ENCODE measurements around the gene CYP3A5. TPM values are rescaled to one million over a fixed set of nuclear protein-coding genes. Genes with fewer than 3 reads are reported as not detected.

Gene CYP3A5
- total RNA-seq, 1 experiment from 2014 or later = not detected

DNA sequence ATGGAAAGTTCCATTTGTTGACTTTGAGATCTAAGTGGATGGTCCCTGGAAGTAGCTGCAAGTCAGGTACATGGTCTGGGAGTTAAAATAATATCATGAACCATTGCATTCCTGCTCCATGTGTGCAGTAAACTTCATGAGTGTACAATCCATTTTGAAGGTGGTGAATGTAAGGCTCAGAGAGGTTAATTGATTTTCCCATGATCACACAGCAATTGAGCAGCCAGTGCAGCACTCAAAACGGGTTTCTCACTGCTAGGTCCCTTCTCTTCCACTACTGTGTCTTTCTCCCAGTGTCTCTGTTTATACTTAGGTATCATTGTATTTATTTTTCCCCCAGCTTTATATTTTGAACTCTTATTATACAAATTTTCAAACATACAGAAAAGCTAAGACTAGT lies 53.1 kb downstream of the CYP3A5 start:
- DNase-seq = no peak
- Histone ChIP-seq H3K36me3 (peaks cover 7% of the 10 kb centered on the region), H3K4me3 (no peak overlapping the region), H3K9me3 (no peaks in the 10 kb centered on the region), H3K27me3 (no peaks in the 10 kb centered on the region)

- Histone ChIP-seq H3K4me3 (no peak overlapping the region), H3K9me3 (no peaks in the 10 kb centered on the region), H3K27me3 (no peaks in the 10 kb centered on the region), H3K36me3 (peaks cover 10% of the 10 kb centered on the region)
- no peak for DNase-seq
These were observed 53.8 kb downstream of the CYP3A5 start for GRCh38 chr7:99625961-99626360.

DNA sequence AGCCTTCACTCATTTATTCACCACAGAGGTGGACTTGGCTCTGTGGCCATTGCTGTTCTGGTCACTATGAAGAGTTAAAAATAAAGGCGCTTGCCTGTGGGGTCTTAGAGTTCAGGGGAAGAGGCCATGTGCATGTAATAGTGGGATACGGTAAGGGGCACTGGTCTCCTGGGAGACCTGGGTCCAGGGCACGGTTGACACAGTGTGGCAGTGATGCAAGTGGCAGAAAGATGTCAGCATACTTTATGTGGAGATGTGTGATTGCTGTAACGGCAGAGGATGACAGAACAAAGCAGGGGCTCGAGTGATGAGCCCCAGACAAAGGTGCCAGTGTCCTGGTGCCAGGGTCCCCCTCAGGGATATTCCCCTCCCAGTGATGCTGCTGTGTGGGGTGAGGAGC lies 54.5 kb downstream of the CYP3A5 start:
- Histone ChIP-seq H3K36me3 (peaks cover 10% of the 10 kb centered on the region), H3K9me3 (no peaks in the 10 kb centered on the region), H3K27me3 (no peaks in the 10 kb centered on the region), H3K4me3 (no peak overlapping the region)
- no peak for DNase-seq

- DNase-seq = no peak
- no peak overlapping the region for H3K4me3 ChIP-seq
- no peaks in the 10 kb centered on the region for H3K9me3 ChIP-seq
- peaks cover 15% of the 10 kb centered on the region for H3K36me3 ChIP-seq
- H3K27me3 ChIP-seq = no peaks in the 10 kb centered on the region
These were observed 55.3 kb downstream of the CYP3A5 start for GRCh38 chr7:99624484-99624883.

DNA sequence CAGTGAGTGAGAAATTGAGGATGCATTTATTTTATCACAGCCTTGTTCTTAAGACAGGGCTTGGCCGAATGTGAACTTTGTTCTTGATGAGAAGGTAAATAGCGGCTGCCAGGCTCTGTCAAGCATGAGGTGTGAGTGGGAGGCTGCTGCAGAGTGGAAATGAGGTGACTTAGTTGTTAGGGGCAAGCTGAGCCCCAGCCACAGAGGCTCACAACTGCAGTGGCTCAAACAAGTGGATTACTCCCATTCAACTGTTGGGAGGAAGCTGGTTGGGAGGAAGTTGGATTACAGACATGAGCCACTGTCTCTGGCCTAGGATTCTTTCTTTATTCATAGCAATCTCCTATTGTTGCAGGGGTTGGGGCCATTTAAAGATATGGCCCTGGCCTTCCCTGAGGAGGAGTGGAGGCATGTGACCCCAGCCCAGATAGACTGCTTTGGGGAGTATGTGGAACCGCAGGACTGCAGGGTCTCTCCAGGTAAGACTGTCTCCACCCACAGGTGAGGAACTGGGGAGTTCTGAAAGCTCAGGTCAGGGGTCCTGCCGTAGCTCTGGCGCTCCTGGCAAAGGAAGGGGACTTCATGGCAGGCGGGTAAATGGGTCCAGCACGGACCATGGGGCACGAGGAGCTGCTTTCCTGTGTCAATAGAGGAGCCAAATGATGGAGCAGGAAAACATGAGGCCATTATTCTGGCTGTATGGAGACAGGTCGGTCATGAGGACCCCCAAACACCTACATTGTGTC lies 55.9 kb downstream of the CYP3A5 start:
- no peak for DNase-seq
- peaks cover 20% of the 10 kb centered on the region for H3K36me3 ChIP-seq
- H3K9me3 ChIP-seq = no peaks in the 10 kb centered on the region

DNA sequence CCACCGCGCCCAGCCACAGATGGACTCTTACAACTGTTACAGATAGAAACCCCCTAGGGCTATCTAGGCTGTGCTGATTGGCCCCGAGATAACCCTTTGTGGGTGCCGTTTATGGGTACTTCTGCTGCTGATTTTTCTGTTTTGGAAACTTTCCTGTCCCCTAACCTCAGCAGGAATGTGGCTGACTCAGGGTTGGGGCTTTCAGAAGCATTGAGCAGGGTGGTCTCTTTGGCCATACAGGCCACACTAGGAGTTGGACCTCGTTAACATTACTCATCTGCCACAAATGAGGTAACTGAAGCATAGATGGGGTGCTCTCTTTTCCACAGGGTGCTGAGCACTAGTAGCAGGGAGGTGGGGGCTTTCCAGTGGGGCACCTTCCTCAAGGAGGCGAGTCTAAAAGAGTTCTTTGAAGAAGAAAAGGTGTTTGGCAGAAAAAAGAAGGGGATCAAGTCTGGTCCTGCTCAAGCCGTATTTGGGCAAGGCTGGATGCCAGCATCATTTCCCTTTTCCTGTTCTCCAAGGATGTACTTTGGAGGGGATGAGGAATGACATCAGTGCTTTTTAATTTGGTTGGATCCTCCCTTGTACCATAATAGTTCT lies 56.6 kb downstream of the CYP3A5 start:
- no peak overlapping the region for H3K4me3 ChIP-seq
- H3K36me3 ChIP-seq = peaks cover 24% of the 10 kb centered on the region
- no peak for DNase-seq
- H3K9me3 ChIP-seq = no peaks in the 10 kb centered on the region
- no peaks in the 10 kb centered on the region for H3K27me3 ChIP-seq

More for the DNA sequence above, 55.9 kb downstream of the CYP3A5 start:
- no peak overlapping the region for H3K4me3 ChIP-seq
- no peaks in the 10 kb centered on the region for H3K27me3 ChIP-seq

GRCh38 chr7:99622596-99622995 lies 57.2 kb downstream of the CYP3A5 start:
- H3K9me3 ChIP-seq = no peaks in the 10 kb centered on the region
- no peaks in the 10 kb centered on the region for H3K27me3 ChIP-seq
- H3K4me3 ChIP-seq = no peak overlapping the region
- peaks cover 24% of the 10 kb centered on the region for H3K36me3 ChIP-seq
- DNase-seq = no peak

- Histone ChIP-seq H3K9me3 (no peaks in the 10 kb centered on the region), H3K27me3 (no peaks in the 10 kb centered on the region), H3K4me3 (no peak overlapping the region), H3K36me3 (peaks cover 16% of the 10 kb centered on the region)
- no peak for DNase-seq
These were observed 58.5 kb downstream of the CYP3A5 start for GRCh38 chr7:99621271-99621670.

GRCh38 chr7:99619571-99620130 lies 60.1 kb downstream of the CYP3A5 start:
- peaks cover 16% of the 10 kb centered on the region for H3K36me3 ChIP-seq
- H3K27me3 ChIP-seq = no peaks in the 10 kb centered on the region
- no peak overlapping the region for H3K4me3 ChIP-seq
- H3K9me3 ChIP-seq = no peaks in the 10 kb centered on the region
- no peak for DNase-seq

- peaks cover 16% of the 10 kb centered on the region for H3K36me3 ChIP-seq
- no peak for DNase-seq
- no peak overlapping the region for H3K4me3 ChIP-seq
These were observed 61.1 kb downstream of the CYP3A5 start for GRCh38 chr7:99618726-99619125.

DNA sequence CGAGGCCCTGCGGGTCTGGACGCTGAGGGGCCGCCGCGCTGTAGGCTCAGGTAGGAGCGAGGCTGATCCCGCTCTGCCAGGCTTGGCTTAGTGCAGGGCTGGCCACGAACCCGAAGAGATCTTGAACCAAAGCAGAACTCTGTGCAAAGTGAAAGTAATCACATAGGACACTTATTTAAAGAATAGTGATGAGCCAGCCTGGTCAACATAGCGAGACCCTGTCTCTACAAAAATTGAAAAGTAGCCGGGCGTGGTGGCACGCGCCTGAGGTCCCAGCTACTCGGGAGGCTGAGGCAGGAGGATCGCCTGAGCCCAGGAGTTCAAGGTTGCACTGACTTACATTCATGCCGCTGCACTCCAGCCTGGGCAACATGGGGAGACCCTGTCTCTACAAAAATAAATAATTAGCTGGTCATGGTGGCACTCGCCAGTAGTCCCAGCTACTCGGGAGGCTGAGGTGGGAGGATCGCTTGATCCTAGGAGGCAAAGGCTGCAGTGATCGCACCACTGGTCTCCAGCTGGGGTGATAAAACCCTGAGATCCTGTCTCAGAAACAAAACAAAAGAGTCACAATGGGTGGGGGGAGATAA lies 62.5 kb downstream of the CYP3A5 start:
- no peak for DNase-seq
- Histone ChIP-seq H3K36me3 (peaks cover 16% of the 10 kb centered on the region), H3K9me3 (no peaks in the 10 kb centered on the region), H3K4me3 (peak overlapping the region; percentile 88), H3K27me3 (no peaks in the 10 kb centered on the region)

More at GRCh38 chr7:99618726-99619125, 61.1 kb downstream of the CYP3A5 start:
- no peaks in the 10 kb centered on the region for H3K27me3 ChIP-seq
- H3K9me3 ChIP-seq = no peaks in the 10 kb centered on the region

GRCh38 chr7:99616359-99617191 lies 63.2 kb downstream of the CYP3A5 start, which contains the start of gene ZSCAN25:
TSS of gene ZSCAN25 (plus strand) at chr7:99616946. CDS start at chr7:99619607, 2,661 bp downstream.
- H3K36me3 ChIP-seq = peaks cover 16% of the 10 kb centered on the region
- H3K27me3 ChIP-seq = no peaks in the 10 kb centered on the region
- H3K4me3 ChIP-seq = peak within 1 kb of the TSS; percentile 88
- DNase-seq = peak; percentile 88
- no peaks in the 10 kb centered on the region for H3K9me3 ChIP-seq

GRCh38 chr7:99615989-99616358 lies 63.8 kb downstream of the CYP3A5 start:
- no peak for DNase-seq
- no peaks in the 10 kb centered on the region for H3K27me3 ChIP-seq
- H3K4me3 ChIP-seq = peak overlapping the region; percentile 88
- H3K36me3 ChIP-seq = peaks cover 14% of the 10 kb centered on the region
- H3K9me3 ChIP-seq = no peaks in the 10 kb centered on the region

DNA sequence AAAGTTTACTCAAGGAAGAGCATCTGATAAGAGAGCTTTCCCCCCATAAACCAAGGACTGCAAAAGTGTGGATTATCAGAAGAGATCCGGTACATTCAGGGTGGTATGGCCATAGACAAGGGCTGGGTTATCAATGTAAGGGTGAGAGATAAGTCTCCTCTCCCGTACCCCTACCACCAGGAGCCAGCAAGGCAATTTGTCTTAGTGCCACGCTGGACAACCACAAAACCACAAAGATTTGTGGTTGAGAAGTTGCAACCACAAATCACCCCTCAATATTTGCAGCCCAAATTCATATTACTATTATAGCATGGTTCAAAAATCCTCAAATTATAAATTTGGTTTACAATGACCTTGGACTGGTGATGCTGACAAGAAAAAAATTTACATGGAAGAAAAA lies 65.3 kb downstream of the CYP3A5 start:
- Histone ChIP-seq H3K4me3 (no peak overlapping the region), H3K36me3 (peaks cover 9% of the 10 kb centered on the region), H3K27me3 (no peaks in the 10 kb centered on the region), H3K9me3 (no peaks in the 10 kb centered on the region)
- DNase-seq = no peak

DNA sequence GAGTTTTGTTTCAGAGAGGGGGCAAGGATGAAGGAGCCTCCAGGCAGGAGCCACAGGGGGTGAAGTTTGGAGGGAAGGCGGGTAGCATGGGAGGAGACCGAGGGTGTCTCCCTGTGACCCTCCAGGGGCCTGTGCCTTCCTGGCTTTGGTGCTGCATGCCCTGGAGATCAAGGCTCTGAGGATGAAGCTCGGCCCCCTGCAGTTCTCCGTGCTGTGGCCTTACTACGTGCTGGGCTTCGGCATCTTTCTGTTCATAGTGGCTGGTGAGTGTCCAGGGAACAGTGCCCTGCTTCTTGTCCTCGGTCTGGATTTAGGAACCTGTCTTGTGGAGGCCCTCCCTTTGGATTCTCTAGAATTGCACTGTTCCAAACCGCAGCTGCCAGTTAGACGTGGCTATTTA lies 72.2 kb downstream of the CYP3A5 start:
- Histone ChIP-seq H3K4me3 (no peak overlapping the region), H3K36me3 (no peaks in the 10 kb centered on the region), H3K27me3 (no peaks in the 10 kb centered on the region), H3K9me3 (no peaks in the 10 kb centered on the region)
- no peak for DNase-seq

DNA sequence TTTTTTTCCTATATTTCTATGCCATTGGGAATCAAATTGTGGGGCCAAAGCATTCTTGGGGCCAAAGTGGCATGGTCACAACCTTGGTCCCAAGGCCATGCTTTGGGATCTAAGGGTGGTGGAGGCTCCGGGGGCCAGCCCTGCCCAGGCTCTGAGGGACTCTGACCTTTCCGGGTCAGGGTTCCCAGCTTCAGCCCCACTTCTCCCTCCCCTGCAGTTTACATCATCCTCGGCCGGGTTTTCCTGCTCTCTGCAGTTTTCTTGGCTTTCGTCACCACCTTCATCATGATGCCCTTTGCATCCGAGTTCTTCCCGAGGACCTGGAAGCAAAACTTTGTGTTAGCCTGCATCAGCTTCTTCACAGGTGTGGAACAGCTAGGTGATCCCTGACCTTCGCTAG lies 73.3 kb downstream of the CYP3A5 start:
- no peak for DNase-seq
- Histone ChIP-seq H3K4me3 (no peak overlapping the region), H3K27me3 (no peaks in the 10 kb centered on the region), H3K9me3 (no peaks in the 10 kb centered on the region), H3K36me3 (no peaks in the 10 kb centered on the region)

GRCh38 chr7:99605527-99605926 lies 74.3 kb downstream of the CYP3A5 start:
- Histone ChIP-seq H3K9me3 (no peaks in the 10 kb centered on the region), H3K36me3 (no peaks in the 10 kb centered on the region), H3K27me3 (no peaks in the 10 kb centered on the region), H3K4me3 (no peak overlapping the region)
- DNase-seq = no peak

Measured in MG63 (cell line).